ENCODE measurements around the gene INF2.

The INF2 gene

GRCh38 chr14:104700747-104701217, 11.4 kb downstream of the INF2 start:
- no peak for DNase-seq (ENCODE audit: low read depth)
- no peak overlapping the region for H3K4me3 ChIP-seq (ENCODE audit: control insufficient read depth, low read depth, low read length)
- TF ChIP-seq CTCF (conservative IDR thresholded peaks at IDR 0.05; ENCODE audit: control insufficient read depth, insufficient read depth, low read depth, low read length), result no peak

- no peak for TF ChIP-seq CTCF (conservative IDR thresholded peaks at IDR 0.05; ENCODE audit: control insufficient read depth, insufficient read depth, low read depth, low read length)
- H3K4me3 ChIP-seq (ENCODE audit: control insufficient read depth, low read depth, low read length), result no peak overlapping the region
- no peak for DNase-seq (ENCODE audit: low read depth)
Measured at GRCh38 chr14:104701383-104702076, 12.1 kb downstream of the INF2 start.

- TF ChIP-seq CTCF (conservative IDR thresholded peaks at IDR 0.05; ENCODE audit: control insufficient read depth, insufficient read depth, low read depth, low read length), result no peak
- DNase-seq (ENCODE audit: low read depth), result no peak
- no peak overlapping the region for H3K4me3 ChIP-seq (ENCODE audit: control insufficient read depth, low read depth, low read length)
Measured at GRCh38 chr14:104702106-104702505, 12.7 kb downstream of the INF2 start.

GRCh38 chr14:104702673-104703072, 13.3 kb downstream of the INF2 start:
- TF ChIP-seq CTCF (conservative IDR thresholded peaks at IDR 0.05; ENCODE audit: control insufficient read depth, insufficient read depth, low read depth, low read length), result no peak
- DNase-seq (ENCODE audit: low read depth), result no peak
- no peak overlapping the region for H3K4me3 ChIP-seq (ENCODE audit: control insufficient read depth, low read depth, low read length)

GRCh38 chr14:104703269-104703668, 13.9 kb downstream of the INF2 start:
- no peak overlapping the region for H3K4me3 ChIP-seq (ENCODE audit: control insufficient read depth, low read depth, low read length)
- DNase-seq (ENCODE audit: low read depth), result no peak
- no peak for TF ChIP-seq CTCF (conservative IDR thresholded peaks at IDR 0.05; ENCODE audit: control insufficient read depth, insufficient read depth, low read depth, low read length)

- no peak for TF ChIP-seq CTCF (conservative IDR thresholded peaks at IDR 0.05; ENCODE audit: control insufficient read depth, insufficient read depth, low read depth, low read length)
- H3K4me3 ChIP-seq (ENCODE audit: control insufficient read depth, low read depth, low read length), result no peak overlapping the region
- no peak for DNase-seq (ENCODE audit: low read depth)
Measured at GRCh38 chr14:104704252-104704651, 14.8 kb downstream of the INF2 start.

All from fibroblast of mammary gland (primary cell).